Left cardiac atrium (tissue), 4 donors: ENCODE measurements around the gene COX19. TPM values are rescaled to one million over a fixed set of nuclear protein-coding genes. Genes with fewer than 3 reads are reported as not detected.

Source experiments
- ATAC-seq, 2 donors: fragments of 200-7000 bp; cut with Tn5 transposase; one replicate each; pipeline ENCODE4 v1.9.1; 2020; ENCODE audit warnings: mild to moderate bottlenecking in 2 of 2, moderate library complexity in 2 of 2
- DNase-seq: peaks from one replicate; pipeline ENCODE4 v3.0.0-alpha.2; 2020
- intact Hi-C, 2 donors: fragments of 100-400 bp; cut with DNase I; formaldehyde crosslinking; loops; one replicate each; pipeline versions ENCODE4 v1.14.1 to v1.15.1; 2022 to 2023
- total RNA-seq, 2 donors: library from RNA; stranded (reverse); fragmentation: NEBNext Ultra II Directional; extraction: Animal tissue kit (Norgen Biotek cat#: 25700); gene quantifications; one replicate each; pipeline ENCODE4 v1.2.1, GENCODE V29; 2021
- donor health status: DM: no; HTN: yes; CAD: no.
- donor health status: DM: no; HTN: yes; CAD: no; lungs with severe emphysema.
- donor health status: DM: yes; HTN: yes; CAD: no.
- donor health status: Dilated cardiomyopathy.

Gene COX19
- total RNA-seq, 2 donors from 2014 or later = 6.6 to 8.5 TPM

DNA sequence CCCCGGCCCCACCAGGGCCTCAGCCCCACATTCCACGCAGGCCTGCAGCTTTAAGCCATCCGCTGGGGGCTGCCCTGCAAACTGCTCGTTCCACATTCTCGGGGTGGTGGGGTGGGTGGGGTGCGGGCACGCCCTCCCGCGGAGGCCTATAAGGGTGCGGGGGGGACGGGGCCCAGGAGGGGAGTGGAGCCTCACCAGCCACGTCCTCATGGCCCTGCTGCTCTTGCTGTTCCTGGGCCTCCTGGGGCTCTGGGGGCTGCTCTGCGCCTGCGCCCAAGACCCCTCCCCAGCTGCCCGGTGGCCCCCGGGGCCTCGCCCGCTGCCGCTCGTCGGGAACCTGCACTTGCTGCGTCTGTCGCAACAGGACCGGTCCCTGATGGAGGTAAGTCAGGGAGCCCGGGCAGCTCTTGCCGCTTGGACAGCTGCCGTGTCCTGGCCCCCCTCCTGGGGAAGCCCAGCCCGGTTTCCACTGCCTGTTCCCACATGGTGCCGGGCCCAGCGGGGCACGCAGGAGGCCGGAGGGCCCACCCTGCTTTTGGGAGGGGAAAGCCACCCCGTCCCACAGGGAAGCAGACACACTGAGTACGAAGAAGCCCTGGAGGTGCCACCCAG lies 7.8 kb upstream of the COX19 start, which contains the start of gene CYP2W1:
Gene CYP2W1 (plus strand): TSS at position 178 of the 612 bp plus-strand sequence. CDS start 31 bp downstream, at position 209.
- no peak for ATAC-seq
- no peak for DNase-seq
- intact Hi-C loops = loop anchor here in 1 of 2 donors (10.0 kb wide), 1 partner anchor 172 kb away; no protein-coding TSS in a partner anchor

DNA sequence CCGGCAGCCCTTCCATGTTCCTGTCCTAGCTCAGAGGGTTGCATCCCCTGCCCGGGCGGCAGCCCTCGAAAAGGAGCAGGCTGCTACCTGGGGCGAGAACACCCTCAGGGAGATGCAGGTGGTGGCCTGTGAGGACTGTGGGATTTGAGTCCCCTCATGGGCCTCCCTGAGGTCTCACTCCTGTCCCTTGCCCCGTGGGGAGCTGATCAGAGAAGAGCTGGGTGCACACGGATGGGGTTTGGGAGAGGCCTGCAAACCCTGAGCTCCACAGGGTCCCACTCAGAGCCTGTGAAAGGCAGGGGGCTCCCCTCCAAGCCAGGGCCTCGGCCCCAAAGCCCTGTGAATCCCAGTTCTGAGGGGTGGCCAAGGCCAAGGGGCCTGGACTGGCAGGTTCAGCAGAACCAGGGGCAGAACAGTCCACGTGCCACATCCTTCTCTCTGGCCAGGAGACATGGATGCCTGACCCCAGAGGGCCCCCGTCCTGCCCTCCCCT lies 7.2 kb upstream of the COX19 start:
- ATAC-seq (no peak), DNase-seq (no peak)
- intact Hi-C loops = loop anchor here in 1 of 2 donors (10.0 kb wide), 1 partner anchor 172 kb away; no protein-coding TSS in a partner anchor

DNA sequence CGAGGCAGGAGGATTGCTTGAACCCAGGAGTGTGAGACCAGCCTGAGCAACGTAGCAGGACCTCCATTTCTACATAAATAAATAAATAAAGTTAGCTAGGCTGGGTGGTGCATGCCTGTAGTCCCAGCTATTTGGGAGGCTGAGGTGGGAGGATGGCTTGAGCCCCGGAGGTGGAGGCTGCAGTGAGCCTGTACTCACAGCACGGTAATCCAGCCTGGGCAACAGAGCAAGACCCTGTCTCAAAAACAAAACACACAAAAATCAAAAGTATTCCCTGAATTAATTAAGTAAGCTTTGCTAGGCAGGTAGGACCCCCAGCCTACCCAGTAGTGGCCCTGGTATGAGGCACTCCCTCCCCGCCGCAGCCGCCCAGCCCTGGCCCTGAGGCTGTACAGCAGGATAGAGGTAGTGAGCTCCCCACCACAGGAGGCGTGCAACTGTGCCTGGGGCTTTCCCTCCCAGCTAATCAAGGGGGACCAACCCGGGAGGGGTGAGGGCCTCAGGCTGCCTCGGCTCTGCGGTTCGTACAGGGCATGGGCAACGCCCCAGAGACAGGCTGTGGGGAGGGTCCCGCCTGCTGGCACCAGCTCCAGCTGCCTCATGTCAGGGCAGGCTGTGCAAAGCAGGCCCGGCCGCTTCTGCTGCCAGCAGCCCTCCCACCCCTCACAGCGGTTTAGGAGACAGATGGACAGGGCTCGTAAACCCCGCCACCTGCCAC lies 6.6 kb upstream of the COX19 start:
- intact Hi-C loops = loop anchor here in 1 of 2 donors (10.0 kb wide), 1 partner anchor 173 kb away; no protein-coding TSS in a partner anchor
- DNase-seq = no peak
- ATAC-seq = no peak

DNA sequence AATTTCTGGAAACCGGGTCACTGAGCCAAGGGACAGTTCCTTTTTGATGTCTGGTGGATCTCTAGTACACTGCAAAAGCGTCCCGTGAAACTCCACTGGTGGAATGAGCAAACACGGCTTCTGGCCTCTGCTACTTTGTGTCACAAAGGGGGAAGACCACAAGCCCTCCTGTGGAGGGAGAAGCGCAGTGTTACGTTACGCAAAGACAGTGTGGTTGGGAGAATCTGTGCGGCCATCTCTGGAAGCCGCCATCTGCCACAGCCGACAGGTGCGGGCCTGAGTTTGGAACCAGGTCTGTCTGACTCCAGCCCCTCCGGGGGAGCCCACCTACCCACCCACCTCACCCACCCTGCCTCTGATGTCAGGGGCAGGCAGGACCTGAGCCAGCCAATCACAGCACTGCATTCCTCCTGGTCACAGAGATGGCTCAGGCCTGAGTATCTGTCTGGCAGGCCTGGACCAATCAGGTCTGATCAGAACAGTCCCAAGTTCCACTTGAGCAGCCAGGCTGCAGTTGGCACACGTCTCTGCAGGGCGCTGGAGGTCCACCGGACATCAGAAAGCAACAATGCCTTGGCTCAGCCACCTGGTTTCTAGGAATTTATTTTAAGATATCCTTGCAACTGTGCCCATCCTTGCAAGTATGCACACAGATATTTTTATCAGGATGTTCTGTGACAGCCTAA lies 4.7 kb upstream of the COX19 start:
- intact Hi-C loops = loop anchor here in 1 of 2 donors (10.0 kb wide), 1 partner anchor 175 kb away; no protein-coding TSS in a partner anchor
- ATAC-seq = peak in 1 of 2 donors; percentile 42

DNA sequence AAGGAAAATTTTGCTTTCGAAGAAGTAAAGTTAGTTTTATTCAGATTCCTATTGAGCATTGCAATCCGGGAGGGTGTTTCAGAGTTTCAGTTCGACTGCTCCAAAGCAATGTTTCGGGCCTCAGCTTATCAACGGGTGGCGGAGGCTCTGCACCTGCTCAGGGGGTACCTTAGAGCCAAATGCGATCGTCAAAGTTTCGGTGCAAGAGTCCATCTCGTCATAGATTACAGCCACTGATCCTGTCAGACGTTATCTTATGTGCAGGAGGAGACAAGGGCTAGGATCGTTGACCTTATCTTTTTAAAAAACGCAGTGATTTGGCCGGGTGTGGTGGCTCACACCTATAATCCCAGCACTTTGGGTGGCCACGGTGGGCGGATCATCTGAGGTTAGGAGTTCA lies 3.8 kb upstream of the COX19 start:
- ATAC-seq = no peak
- intact Hi-C loops = no loop called here
- DNase-seq = no peak

More for the DNA sequence above, 4.7 kb upstream of the COX19 start:
- no peak for DNase-seq

DNA sequence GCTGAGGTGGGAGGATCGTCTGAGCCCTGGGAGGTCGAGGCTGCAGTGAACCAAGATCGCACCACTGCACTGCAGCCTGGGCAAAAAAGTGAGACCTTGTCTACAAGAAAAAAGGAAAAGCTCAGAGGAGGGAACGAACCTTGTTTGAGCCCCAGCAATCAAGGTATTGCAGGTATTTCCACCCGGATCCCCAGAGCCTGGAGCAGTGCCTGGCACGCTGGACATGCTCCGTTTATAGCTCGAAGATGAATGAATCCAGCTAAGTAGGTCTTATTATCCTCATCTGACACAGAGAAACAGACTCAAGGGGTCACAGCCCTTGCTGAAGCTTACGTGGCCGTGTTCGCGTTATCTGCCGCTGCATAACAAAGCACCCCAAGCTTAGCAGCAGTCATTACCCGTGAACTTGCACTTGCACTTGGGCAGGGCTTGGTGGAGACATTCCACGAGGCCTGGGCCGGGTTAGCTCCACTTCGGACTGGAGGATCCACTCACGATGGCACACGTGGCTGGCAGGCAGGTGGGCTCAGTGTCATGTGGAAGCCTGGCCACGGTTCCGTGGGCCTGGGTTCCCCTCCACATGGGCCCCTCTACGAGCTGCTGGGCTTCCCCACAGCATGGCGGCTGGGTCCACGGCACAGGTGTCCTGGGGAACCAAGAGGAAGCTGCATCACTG lies 3.2 kb upstream of the COX19 start:
- DNase-seq (no peak), ATAC-seq (no peak)
- intact Hi-C loops = no loop called here

DNA sequence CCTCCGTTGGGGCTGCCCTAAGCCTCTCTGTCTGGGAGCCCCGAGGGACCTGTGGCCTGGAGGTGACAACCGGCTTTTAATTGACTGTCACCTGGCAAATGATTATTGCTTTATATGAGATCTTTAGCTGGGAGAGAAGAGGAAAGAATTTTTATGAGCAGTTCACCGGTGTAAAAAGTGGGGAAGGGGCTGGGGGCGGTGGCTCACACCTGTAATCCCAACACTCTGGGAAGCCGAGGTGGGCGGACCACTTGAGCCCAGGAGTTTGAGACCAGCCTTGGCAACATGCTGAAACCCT lies 2.6 kb upstream of the COX19 start:
- intact Hi-C loops = no loop called here
- DNase-seq (no peak), ATAC-seq (no peak)

DNA sequence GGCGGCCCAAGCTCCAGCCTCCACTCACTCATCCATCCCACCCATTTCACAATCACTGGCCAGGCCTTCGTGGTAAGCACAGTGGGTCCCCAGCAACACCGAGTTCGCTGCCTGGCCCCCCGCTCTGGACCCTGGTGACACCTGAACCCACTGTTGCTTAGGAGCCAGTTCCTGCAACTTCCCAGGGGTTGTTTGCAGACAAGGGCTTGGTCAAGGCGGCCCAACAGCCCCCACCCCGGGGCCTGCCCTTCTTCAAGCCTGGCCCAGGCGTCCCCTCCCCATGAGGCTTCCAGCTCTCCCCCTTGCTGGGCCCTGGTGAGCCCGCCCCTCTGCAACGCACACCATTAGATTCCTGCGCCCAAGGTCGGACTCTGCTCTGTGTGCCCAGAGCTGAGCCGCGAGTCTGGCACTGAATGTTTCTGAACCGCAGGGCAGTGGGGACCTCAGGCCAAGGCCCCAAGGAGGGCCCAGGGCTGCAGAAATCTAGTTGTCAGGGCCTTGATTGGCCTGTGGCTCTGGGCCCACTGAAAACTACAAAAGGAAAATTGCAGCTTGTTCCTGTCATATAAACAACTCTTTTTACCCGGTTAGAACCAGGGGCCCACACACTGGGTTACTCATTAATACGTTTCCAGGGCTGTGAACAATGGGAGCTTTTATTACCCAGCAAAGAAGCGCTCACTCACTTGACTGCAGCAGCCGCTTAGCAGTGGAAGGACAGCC lies 2.1 kb upstream of the COX19 start:
- no peak for ATAC-seq
- no peak for DNase-seq
- intact Hi-C loops = no loop called here

DNA sequence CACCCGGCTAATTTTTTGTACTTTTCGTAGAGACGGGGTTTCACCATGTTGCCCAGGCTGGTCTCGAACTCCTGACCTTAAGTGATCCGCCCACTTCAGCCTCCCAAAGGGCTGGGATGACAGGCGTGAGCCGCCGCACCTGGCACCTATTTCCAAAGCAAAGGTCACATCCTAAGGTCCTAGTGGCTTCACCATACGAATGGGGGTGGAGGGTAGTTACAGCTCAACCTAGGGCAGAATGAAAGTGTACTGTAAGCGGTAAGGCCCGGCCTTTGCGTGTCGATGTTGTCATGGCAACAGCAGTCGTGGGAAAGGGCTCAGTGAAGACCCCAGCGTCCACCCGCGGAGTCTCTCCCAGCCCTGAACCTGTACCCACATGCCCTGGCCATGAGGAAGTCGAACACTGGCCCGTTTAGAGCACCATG lies 1.6 kb upstream of the COX19 start:
- ATAC-seq (no peak), DNase-seq (no peak)
- intact Hi-C loops = no loop called here

DNA sequence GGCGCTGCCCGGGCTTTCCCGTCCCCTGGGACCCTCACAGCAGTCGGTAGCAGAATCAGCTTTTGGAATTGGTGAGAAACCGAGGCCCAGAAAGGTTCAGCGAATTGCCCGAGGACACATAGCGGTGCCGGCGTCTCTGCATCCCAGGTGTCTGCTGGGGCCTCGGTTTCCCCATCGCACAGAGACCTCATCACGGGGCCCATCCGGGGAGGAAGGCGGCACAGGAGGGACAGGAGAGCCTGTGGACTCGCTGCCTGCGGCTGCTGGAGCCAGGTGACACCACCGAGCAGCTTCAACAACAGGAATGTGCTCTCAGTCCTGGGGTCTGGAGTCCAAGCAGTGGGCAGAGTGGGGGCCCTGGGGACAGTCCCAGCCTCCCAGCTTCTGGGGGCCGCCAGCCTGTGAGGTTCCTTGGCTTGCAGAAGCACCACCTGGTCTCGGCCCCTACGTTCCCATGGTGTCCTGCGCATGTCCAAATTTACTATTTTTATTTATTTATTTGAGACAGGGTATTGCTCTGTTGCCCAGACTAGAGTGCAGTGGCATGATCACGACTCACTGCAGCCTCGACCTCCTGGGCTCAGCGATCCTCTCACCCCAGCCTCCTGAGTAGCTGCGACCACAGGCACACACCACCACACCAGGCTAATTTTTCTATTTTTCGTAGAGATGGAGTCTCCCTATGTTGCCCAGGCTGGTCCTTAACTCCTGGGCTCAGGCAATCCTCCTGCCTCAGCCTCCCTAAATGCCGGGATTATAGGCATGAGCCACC lies 539 bp upstream of the COX19 start:
- intact Hi-C loops = no loop called here

DNA sequence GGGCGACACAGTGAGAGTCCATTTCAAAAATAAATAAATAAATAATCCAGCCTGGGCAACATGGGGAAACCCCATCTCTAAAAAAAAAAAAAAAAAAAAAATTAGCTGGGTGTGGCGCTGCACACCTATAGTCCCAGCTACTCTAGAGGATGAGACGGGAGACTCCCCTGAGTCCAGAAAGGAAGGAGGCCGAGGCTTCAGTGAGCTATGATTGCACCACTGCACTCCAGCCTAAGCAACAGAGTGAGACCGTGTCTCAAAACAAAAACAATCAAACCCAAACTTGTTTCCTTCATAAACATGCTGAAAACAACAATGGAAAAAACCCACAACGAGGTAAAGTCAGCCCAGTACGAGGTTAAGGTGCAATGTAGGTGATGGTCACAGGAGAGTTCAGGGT lies 1.2 kb downstream of the COX19 start:
- intact Hi-C loops = no loop called here
- no peak for ATAC-seq

More for the DNA sequence above, 539 bp upstream of the COX19 start:
- DNase-seq (no peak), ATAC-seq (no peak)

DNA sequence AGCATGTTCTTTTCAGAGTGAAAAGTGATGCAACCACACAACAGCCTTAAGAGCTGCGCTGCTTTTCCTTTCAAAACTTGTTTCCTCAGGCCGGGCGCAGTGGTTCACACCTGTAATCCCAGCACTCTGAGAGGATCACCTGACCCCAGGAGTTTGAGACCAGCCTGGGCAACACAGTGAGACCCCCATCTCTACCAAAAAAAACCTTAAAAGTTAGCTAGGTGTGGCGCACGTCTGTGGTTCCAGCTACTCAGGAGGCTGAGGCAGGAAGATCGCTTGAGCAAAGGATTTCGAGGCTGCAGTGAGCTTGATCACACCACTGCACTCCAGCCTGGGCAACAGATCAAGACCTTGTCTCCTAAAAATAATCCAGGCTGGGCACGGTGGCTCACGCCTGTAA lies 2.0 kb downstream of the COX19 start:
- ATAC-seq = no peak
- intact Hi-C loops = no loop called here

More for the DNA sequence above, 1.2 kb downstream of the COX19 start:
- no peak for DNase-seq

DNA sequence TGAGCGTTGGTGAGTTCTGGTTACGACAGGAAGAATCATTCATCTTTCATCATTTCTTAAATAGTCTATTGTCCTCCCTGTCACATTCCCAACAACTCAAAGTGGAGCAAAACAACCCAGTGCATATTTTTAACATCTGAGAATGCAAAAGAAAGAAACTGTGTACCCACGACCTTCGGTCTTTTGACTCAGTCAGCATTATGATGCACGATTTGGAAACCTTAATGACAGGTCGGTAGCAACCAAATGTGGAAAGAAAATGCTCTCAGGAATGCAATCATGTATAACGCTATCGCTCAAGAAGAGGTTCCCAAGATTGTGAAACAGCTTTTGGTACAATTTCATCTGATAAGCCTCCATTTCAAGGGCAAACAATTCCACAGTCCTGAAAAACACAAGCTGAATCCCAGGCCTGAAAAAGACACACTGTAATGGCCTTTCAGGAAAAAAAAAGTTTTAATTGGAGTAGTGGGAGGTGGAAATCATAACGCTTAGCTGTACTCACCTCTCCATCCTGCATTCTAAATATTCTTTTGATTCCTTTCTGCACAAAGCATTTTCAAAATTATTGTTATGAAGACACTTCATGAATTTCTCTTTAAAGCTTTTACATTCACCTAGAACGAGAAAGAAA lies 2.6 kb downstream of the COX19 start:
- intact Hi-C loops = no loop called here
- ATAC-seq (no peak), DNase-seq (no peak)

More for the DNA sequence above, 2.0 kb downstream of the COX19 start:
- DNase-seq = no peak

DNA sequence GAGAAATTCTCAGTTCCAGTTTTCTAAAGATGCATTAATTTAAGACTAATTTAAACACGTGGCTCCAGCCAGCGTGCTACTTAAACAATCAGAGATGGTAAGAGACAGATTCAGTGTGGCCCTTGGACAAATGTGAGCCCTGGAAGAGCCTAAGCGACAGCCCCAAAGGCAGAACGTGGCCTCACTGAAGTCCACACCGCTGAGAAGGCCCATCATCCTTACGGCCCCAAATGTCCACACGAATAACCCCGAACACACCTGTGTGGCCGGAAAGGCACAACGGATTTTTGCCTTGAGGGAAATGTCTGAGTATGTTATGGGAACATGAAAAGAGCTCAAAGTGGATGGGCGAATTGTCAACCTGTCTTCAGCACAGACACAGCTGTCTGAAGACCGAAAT lies 3.2 kb downstream of the COX19 start:
- intact Hi-C loops = no loop called here
- DNase-seq (no peak), ATAC-seq (no peak)

DNA sequence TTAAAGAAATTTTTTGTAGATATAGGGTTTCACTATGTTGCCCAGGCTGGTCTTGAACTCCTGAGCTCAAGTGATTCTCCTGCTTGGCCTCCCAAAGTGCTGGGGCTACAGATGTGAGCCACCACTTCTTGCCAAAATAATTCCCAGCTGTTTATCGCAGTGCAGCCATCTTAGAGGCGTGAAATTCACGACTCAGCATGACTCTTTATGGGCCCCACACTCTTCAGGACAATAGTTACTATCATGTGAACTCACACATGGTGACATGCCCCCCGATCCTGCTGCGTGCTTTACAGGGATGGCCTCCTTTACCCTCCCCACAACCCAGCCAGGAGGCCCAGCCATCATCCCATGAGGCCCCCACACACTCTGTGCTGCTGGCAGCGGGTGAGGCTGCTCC lies 4.6 kb downstream of the COX19 start:
- ATAC-seq (no peak), DNase-seq (no peak)
- intact Hi-C loops = no loop called here

DNA sequence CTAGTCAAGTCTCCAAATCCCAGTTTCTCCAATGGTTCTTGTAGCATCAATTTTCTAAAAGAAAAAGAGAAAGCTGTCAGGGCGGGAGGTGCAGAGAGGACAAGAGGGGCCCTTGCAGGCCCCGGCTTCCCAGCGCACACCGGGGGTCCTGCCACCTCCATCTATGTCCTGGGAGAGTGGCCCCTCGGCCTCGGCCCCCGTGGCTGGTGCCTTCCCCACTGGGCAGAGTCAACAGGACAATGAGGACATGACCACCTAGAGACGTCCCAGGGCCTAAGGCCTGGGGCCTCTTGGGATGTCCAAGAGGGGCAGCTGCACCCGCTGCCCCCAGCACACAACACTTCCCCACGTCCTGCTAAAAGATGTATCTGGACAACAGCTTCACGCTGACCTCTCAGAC lies 5.9 kb downstream of the COX19 start:
- DNase-seq (no peak), ATAC-seq (no peak)
- intact Hi-C loops = no loop called here

DNA sequence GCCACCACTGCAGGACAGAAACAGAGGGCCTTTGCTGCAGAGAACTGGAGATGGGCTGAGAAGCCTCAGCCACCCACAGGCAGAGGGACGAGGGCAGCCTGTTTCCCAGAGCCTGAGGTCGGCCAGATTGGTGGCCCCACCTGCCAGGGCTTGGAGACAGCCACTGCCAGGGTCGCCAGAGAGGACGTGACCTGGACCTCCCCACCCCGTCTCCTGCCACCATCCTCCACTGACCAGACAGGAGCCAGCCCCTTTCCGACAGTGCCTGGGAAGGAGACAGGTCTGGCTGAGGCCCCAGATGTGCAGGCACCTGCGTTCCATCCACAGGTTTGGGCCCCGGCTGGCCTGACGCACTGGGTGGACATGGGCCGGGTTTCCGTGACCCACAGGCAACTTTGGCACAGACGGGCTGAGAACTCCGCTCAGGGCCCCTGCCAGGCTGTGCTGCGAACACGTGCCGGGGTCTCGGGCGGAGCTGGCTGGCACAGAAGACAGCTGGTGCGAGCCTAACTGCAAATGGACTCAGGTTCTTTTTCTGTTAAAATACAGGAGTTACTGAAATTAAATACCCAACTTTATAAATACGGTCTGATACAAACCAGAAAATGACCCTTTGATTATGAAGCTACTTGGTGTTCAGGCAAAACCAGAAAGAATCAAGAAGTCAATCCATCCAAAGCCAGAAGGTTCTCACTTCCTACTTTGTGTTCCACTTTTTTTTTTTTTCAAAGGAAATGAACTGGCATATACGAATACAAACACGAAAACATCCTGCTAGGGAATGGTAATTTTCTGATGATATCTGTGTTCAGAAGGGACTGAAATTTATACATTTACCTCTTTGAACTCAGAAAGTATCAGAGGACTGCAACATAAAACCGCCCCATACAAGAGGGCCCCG lies 6.9 kb downstream of the COX19 start:
- DNase-seq = no peak
- intact Hi-C loops = no loop called here
- ATAC-seq = no peak
